ENCODE measurements around the gene GFER. TPM values are rescaled to one million over a fixed set of nuclear protein-coding genes. Genes with fewer than 3 reads are reported as not detected.

The GFER gene
- total RNA-seq, 1 donor from 2014 or later, result 12.6 TPM

DNA sequence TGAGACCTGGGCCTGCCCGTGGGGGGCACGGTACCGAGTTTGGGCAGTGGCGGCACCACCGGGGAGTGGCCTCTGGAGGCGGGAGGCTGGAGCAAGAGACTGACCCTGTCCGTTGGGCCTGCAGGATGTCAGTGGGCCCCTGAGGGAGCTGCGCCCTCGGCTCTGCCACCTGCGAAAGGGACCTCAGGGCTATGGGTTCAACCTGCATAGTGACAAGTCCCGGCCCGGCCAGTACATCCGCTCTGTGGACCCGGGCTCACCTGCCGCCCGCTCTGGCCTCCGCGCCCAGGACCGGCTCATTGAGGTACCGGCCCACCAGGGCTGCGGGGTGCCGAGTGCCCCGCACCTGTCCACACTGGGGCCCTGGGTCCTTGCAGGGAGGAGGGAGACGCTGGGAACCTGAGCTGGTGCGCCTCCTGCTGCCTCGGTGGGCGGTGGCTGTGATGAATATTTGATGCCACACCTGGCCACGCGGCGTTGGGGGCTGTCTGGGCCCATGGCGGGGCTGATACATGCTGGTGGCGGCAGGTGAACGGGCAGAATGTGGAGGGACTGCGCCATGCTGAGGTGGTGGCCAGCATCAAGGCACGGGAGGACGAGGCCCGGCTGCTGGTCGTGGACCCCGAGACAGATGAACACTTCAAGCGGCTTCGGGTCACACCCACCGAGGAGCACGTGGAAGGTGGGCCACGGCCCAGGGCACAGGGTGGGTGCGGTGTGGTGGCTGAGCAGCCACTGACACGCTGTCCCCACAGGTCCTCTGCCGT lies 52.4 kb downstream of the GFER start:
- no peak for FAIRE-seq

DNA sequence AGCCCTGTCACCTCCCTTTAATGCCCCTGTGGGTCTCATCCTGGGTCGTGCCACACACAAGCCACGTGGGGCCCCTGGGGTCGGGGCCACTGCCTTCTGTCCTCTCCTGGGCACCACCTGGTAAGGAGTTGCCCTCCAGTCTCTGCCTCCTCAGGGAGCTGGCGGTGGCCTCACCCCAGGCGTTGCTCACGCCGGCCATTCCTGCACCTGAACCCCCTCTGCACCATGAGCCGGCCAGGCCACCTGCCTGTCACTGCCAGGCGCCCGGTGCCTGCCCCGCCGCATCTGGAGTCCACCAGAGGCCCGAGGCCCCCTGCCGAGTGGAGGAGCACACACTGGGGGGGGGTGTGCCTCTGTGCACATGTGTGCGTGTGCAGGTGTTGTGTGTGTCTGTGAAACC lies 53.1 kb downstream of the GFER start:
- FAIRE-seq, result no peak
- DNase-seq (ENCODE audit: low spot score in 2 of 2), result no peak

More for the DNA sequence above, 52.4 kb downstream of the GFER start:
- no peak for DNase-seq (ENCODE audit: low spot score in 2 of 2)

Small RNA genes lying within 50 kb of the gene (small RNA-seq; reads per million reads assigned to genes)
- gene AC005363.2 (not detected), gene RN7SL219P (not detected), gene SNORA10 (not detected), gene SNORA64 (not detected)

Other genes starting within 250 kb of the GFER start
- gene NME3, start 212.7 kb upstream of the GFER start, total RNA-seq, result 35.1 TPM
- gene EME2, start 211.4 kb upstream of the GFER start, total RNA-seq, result 7.7 TPM
- gene MRPS34, start 211.1 kb upstream of the GFER start, total RNA-seq, result 31.4 TPM
- 57.9 TPM for gene SPSB3, start 201.6 kb upstream of the GFER start, total RNA-seq
- 37.9 TPM for gene NUBP2, start 201.2 kb upstream of the GFER start, total RNA-seq
- gene IGFALS, start 190.5 kb upstream of the GFER start, total RNA-seq, result under 0.01 TPM
- gene HAGH, start 157.4 kb upstream of the GFER start, total RNA-seq, result 51.8 TPM
- 64.0 TPM for gene FAHD1, start 157.0 kb upstream of the GFER start, total RNA-seq
- gene MEIOB, start 112.0 kb upstream of the GFER start, total RNA-seq, result 0.41 TPM
- not detected for gene HS3ST6, start 65.8 kb upstream of the GFER start, total RNA-seq
- 4.1 TPM for gene MSRB1, start 41.0 kb upstream of the GFER start, total RNA-seq
- not detected for gene RPL3L, start 29.5 kb upstream of the GFER start, total RNA-seq
- 76.6 TPM for gene NDUFB10, start 24.7 kb upstream of the GFER start, total RNA-seq
- 1,930 TPM for gene RPS2, start 19.4 kb upstream of the GFER start, total RNA-seq
- gene RNF151, start 17.3 kb upstream of the GFER start, total RNA-seq, result not detected
- 11.0 TPM for gene TBL3, start 12.1 kb upstream of the GFER start, total RNA-seq
- gene NOXO1, start 2.7 kb upstream of the GFER start, total RNA-seq, result 1.2 TPM
- 71.3 TPM for gene SYNGR3, start 5.8 kb downstream of the GFER start, total RNA-seq
- gene ZNF598, start 25.6 kb downstream of the GFER start, total RNA-seq, result 5.7 TPM
- not detected for gene NPW, start 35.6 kb downstream of the GFER start, total RNA-seq
- gene NHERF2, start 42.7 kb downstream of the GFER start, total RNA-seq, result 13.5 TPM
- gene NTHL1, start 63.6 kb downstream of the GFER start, total RNA-seq, result 33.4 TPM
- gene TSC2, start 63.8 kb downstream of the GFER start, total RNA-seq, result 39.5 TPM
- gene PKD1, start 151.7 kb downstream of the GFER start, total RNA-seq, result 58.3 TPM
- gene RAB26, start 164.4 kb downstream of the GFER start, total RNA-seq, result 4.1 TPM
- 25.7 TPM for gene TRAF7, start 171.6 kb downstream of the GFER start, total RNA-seq
- gene CASKIN1, start 212.4 kb downstream of the GFER start, total RNA-seq, result 15.9 TPM
- gene MLST8, start 221.3 kb downstream of the GFER start, total RNA-seq, result 6.9 TPM
- 4.5 TPM for gene BRICD5, start 226.7 kb downstream of the GFER start, total RNA-seq
- 10.2 TPM for gene PGP, start 230.6 kb downstream of the GFER start, total RNA-seq
- gene E4F1, start 239.4 kb downstream of the GFER start, total RNA-seq, result 27.3 TPM

Measured in frontal cortex (tissue), 4 donors.